Left kidney (tissue), 2 donors: ENCODE data around the gene MACROD2. TPM values are rescaled to one million over a fixed set of nuclear protein-coding genes. Genes with fewer than 3 reads are reported as not detected.

ENCODE experiments used
- DNase-seq: peaks from one replicate; pipeline ENCODE4 v3.0.0-alpha.2; 2013
- polyA plus RNA-seq: library from polyadenylated mRNA; unstranded; fragments of 120-200 nt; gene quantifications from one replicate; pipeline ENCODE4 v1.2.1, GENCODE V29; 2013; ENCODE audit not compliant: insufficient read length

Gene MACROD2
- polyA plus RNA-seq, 1 donor: 17.2 TPM

DNA sequence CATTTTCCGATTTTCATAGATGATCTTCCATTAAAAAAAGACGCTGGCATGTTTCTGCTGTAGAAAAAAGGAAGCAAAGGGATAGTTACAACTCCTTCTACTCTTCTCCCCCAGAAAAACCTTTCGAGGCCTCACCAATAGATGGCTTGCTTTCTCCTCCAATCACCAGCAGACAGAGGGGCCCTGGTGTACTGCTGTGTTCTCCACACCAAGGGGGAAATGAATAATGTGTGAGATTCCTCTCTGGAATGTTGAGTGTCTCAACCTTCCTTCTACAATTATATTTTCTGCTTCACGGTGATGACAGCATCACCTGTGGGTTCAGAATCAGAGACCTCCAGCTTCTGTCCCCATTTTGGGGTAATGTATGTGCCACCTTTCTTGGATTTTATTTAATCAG is 527.8 kb downstream of the MACROD2 start:
- DNase-seq: no peak

- DNase-seq: no peak
Measured at GRCh38 chr20:14525426-14525825, 530.1 kb downstream of the MACROD2 start.

GRCh38 chr20:14526891-14527290 is 531.6 kb downstream of the MACROD2 start:
- DNase-seq: no peak

- DNase-seq: no peak
Measured at GRCh38 chr20:14531786-14532185, 536.5 kb downstream of the MACROD2 start.

- DNase-seq: no peak
Measured at GRCh38 chr20:14536738-14537137, 541.4 kb downstream of the MACROD2 start.

DNA sequence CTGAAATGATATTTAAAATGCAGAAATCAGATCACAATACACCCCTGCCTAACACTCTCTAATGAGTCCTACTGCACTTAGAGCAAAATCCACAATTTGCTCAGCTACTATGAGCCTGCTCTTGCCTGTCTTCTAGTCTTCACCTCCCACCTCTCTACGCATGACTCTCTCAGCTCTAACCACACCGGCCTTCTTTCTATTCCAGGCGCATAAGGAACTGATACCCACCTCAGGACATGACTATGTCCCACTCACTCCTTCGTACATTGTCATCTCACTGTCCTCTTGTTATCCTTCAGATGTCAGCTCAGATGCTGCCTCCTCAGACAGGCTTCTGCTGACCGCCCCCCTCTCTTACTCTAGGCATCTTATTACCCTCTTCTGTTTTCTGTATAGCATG is 543.1 kb downstream of the MACROD2 start:
- DNase-seq: no peak

GRCh38 chr20:14543040-14543439 is 547.7 kb downstream of the MACROD2 start:
- no peak for DNase-seq

DNA sequence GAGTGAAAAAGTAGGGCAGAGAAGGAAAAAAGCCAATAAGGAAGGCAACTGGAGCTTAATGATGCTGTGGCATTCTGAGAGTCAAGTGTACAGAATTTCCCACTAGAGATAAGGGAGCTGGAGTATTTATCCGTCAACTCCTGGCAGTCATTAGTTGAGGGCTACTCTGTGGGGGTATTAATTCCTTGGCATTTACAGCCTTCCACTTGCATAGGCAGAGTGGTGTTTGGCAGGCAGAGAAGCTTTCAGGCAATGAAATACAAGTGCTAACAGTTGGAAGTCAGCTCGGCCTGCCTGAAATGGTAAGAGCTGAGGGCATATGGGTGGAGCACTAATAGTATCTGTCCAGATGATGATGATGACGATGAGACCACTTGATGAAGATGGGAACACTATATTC is 549.4 kb downstream of the MACROD2 start:
- no peak for DNase-seq

- DNase-seq: no peak
Measured at GRCh38 chr20:14550655-14551054, 555.3 kb downstream of the MACROD2 start.

DNA sequence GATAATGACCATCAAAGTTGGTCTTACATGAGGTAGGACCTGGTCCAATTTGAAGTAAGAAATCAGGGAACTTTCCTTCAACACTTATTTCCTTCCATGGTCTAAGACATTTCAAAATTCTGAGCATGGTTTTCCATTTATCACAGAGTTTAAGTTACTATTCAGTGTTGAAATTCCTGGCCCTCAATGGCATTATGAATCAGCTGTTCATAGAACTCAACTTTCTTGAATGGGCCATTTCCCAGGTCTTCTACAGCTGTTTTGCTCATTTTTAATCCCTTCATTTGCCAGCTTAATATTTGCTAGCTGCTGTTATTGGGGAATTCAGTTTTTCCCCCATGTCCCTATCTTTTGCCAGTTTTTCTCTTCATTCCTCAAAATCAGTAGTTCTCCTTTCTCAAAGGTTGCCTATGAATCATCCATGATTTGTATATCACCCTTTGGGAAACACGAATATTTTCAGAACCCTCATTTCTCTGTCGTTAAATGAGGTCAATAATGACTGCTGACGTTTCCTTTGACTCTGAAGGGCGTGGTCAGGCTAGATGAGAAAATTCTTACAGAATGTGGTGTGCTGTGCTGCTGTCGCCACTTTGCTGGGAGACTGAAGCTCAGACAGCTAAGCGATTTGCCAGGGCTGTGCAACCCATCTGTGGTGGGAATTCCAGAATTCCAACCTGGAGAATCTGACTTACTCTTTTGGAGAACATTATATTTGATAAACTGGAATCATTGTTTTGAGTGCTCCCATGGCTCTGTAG is 558.6 kb downstream of the MACROD2 start:
- no peak for DNase-seq

DNA sequence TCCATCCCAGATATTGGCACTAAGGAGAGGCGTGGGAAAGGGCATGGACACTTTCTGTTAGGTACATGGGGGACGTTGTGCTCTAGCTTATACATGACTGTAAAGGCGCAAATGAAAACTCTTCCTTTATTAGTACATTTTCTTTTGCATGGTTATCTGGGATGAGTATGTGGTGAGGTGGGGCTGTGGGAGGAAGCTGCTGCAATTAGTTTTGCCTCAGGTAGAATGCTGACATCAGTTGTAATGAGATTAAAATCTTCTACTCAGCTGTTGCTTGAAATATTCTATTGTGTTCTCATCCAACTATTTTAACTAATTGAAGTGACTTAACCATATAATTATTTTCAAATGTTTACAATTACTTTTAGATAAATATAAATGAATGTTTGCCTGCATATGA is 560.4 kb downstream of the MACROD2 start:
- no peak for DNase-seq

DNA sequence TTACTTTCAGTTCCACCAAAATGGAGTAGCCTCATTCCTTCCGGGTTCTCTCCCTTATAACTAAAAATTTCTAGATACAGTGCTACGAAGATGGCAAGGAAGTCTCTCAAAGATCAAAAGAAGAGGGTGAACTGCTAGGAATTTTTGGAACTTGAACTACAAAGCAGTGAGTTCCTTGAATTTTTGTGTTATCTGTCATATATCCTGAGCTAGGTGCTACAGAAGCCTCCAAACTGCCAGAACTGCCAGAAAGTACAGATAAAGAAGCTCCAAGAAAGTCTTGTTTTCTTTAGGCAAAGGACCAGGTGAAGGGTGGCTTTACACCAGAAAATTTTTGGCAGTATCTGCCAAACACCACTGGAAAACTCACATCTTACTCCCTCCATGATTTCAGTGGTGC is 560.9 kb downstream of the MACROD2 start:
- no peak for DNase-seq

DNA sequence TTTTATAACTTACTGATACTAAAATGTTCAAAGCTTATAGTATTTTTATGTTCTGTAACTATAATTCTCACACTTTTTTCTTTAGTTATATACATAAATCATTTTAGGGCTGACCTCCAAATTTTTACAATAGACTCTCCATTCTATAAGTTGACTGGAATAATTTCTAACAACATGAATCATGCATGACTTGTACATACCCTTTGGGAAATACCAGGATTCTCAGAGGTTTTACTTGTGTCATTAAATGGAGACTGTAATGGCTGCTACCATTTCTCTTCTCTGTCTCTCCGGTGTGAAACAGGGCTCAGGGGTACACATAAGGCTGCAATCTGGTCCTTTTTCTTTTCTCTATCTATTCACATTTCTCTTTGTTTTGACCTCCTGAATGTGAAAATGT is 564.3 kb downstream of the MACROD2 start:
- no peak for DNase-seq

DNA sequence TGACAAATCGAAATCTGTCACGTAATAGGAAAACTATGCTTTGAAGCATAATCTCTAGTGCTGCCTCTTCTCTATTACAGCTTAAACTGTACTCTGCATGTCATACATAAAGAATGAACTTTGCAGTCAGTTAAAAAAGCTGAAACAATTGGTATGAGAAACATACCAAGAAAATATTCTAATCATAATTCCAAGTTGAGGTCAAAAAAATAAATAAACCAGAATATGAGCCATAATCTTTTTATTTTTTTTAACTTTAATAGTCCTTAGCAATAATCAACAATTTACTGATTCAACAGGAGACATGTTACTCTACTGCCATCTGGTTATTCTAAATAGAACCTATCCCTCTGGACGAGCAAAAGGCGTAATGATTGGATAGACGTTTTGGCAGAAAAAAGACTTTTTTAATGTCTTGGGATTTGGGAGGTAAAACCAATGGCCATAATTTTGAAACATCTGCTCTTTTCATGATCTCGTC is 566.5 kb downstream of the MACROD2 start:
- DNase-seq: no peak

GRCh38 chr20:14562981-14563380 is 567.7 kb downstream of the MACROD2 start:
- no peak for DNase-seq

GRCh38 chr20:14566505-14566904 is 571.2 kb downstream of the MACROD2 start:
- no peak for DNase-seq

DNA sequence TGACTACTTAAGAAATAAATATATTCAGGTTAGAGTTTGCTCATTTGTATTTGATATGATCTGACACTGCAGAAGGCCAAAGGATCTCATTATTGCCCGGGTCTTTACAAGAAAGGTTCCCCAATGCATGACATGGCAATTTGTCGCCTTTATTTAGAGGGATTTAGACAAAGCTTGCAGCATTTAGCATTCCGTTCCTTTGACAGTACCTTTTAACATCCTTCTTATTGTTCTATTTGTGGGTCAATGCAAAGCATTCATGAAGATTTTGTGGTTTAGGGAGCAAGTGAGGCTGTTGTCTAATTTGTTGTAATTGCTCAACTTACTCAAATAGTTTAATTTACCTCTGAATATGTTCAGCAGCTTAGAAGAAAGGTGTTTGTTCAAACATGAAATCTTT is 572.9 kb downstream of the MACROD2 start:
- no peak for DNase-seq

- no peak for DNase-seq
Measured at GRCh38 chr20:14568701-14569100, 573.4 kb downstream of the MACROD2 start.

- no peak for DNase-seq
Measured at GRCh38 chr20:14569641-14570040, 574.3 kb downstream of the MACROD2 start.

- DNase-seq: no peak
Measured at GRCh38 chr20:14570811-14571210, 575.5 kb downstream of the MACROD2 start.

DNA sequence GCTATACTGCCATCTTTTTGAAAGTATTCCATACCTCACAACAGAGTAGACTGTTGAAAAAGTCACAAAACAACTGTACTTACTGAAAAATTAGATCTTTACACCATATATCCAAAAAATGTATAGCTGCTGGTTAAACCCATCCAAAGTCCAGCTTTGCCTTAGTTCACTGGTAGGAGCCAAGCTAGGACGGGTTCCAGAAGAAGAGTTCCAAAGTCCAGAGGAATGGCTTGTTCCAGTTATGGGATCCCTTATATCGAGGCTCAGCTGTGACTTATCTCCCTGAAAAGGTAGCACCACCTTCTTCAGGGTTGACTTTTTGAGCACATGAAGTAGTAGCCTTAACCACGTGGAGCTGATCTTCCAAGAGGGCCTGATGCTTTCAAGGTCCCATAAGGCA is 578.4 kb downstream of the MACROD2 start:
- DNase-seq: no peak

- no peak for DNase-seq
Measured at GRCh38 chr20:14576196-14576877, 581.0 kb downstream of the MACROD2 start.

- DNase-seq: no peak
Measured at GRCh38 chr20:14580418-14581074, 585.2 kb downstream of the MACROD2 start.
